HCT116 (cell line): Measurements from ENCODE around the gene TRPM5. TPM values are rescaled to one million over a fixed set of nuclear protein-coding genes. Genes with fewer than 3 reads are reported as not detected.

Experiments used
- ATAC-seq: fragments of 200-7000 bp; cut with Tn5 transposase; 2 replicates; pipeline ENCODE4 v1.9.1; 2020; ENCODE audit warnings: mild to moderate bottlenecking, moderate library complexity
- BruUV-seq: library from RNA; stranded (reverse); fragments of 400-500 nt; replicated peaks from 2 replicates; lab custom pipeline; 2021; lab: Mats Ljungman, UMichigan
- CTCF ChIA-PET: fragments of 300-600 bp; sonication (Branson Sonifier 250); formaldehyde crosslinking; loops from one replicate; lab custom pipeline; 2021; ENCODE audit warnings: antibody characterized with exemption; lab: Charles Lee
- POLR2A ChIA-PET: fragments of 300-600, 350-600 bp; sonication (Branson Sonifier 250); formaldehyde crosslinking; loops from one replicate; lab custom pipeline; 2021; ENCODE audit warnings: antibody characterized with exemption; lab: Charles Lee
- RAD21 ChIA-PET, 2 experiments: fragments of 300-600 bp; sonication (Branson Sonifier 250); formaldehyde crosslinking; loops; one replicate each; lab custom pipeline; 2023; ENCODE audit warnings: low total read pairs in 2 of 2; ENCODE audit not compliant: uncharacterized antibody in 2 of 2, unreplicated experiment in 2 of 2, low non-redundant PET in 1 of 2; lab: Charles Lee
- DNase-seq: peaks from one replicate; pipeline ENCODE4 v3.0.0-alpha.2; 2010; ENCODE audit warnings: low read depth, low spot score
- H2AFZ ChIP-seq: fragments of 200-600 bp; shearing (Covaris generic), sonication (generic); 2 replicates; pipeline ENCODE4 v1.6.1; 2017; ENCODE audit warnings: low read depth, mixed run types, mixed read lengths, antibody characterized with exemption, low read length; ENCODE audit not compliant: poor library complexity, severe bottlenecking
- H3K27ac ChIP-seq: 2 replicates; pipeline ENCODE4 v1.5.1; 2012; ENCODE audit warnings: low read depth, low read length
- H3K27me3 ChIP-seq: fragments of 200-600 bp; sonication (generic); 2 replicates; pipeline ENCODE4 v1.6.1; 2016; ENCODE audit warnings: mixed run types, low read length, mixed read lengths; ENCODE audit not compliant: insufficient read depth
- H3K36me3 ChIP-seq, 2 experiments: fragments of 200-500 bp in 1 of 2; fragments of 200-600 bp in 1 of 2; sonication (Bioruptor generic) in 1 of 2; sonication (generic) in 1 of 2; 2 replicates each; pipeline versions ENCODE4 v1.5.1 to v1.6.1; 2014 to 2016; ENCODE audit warnings: low read length in 2 of 2, inconsistent platforms in 1 of 2, mixed read lengths in 1 of 2, mixed run types in 1 of 2; ENCODE audit not compliant: insufficient read depth in 2 of 2, control insufficient read depth in 1 of 2
- H3K4me1 ChIP-seq, 2 experiments: fragments of 200-600 bp in 1 of 2; sonication (generic) in 1 of 2; 2 replicates each; pipeline versions ENCODE4 v1.5.1 to v1.6.1; 2012 to 2017; ENCODE audit warnings: low read length in 2 of 2, inconsistent platforms in 1 of 2, mild to moderate bottlenecking in 1 of 2, mixed read lengths in 1 of 2, mixed run types in 1 of 2, moderate library complexity in 1 of 2; ENCODE audit not compliant: insufficient read depth in 2 of 2, control insufficient read depth in 1 of 2
- H3K4me2 ChIP-seq: fragments of 200-600 bp; sonication (generic); 2 replicates; pipeline ENCODE4 v1.6.1; 2017; ENCODE audit warnings: mixed run types, low read length, mixed read lengths
- H3K4me3 ChIP-seq, 2 experiments: fragments of 200-600 bp in 1 of 2; sonication (generic) in 1 of 2; replicated peaks in 1 of 2; 2 replicates each; pipeline ENCODE4 v1.5.1; 2011 to 2016; ENCODE audit warnings: low read length in 2 of 2, control low read depth in 1 of 2, low read depth in 1 of 2, mild to moderate bottlenecking in 1 of 2, mixed read lengths in 1 of 2, mixed run types in 1 of 2
- H3K79me2 ChIP-seq: fragments of 200-600 bp; sonication (generic); 2 replicates; pipeline ENCODE4 v1.6.1; 2017; ENCODE audit warnings: mild to moderate bottlenecking, mixed run types, low read length, moderate library complexity, mixed read lengths; ENCODE audit not compliant: insufficient read depth
- H3K9ac ChIP-seq: fragments of 200-600 bp; sonication (generic); 2 replicates; pipeline ENCODE4 v1.6.1; 2016; ENCODE audit warnings: low read length, mixed read lengths
- H3K9me2 ChIP-seq: fragments of 200-600 bp; sonication (generic), shearing (Covaris generic); 2 replicates; pipeline ENCODE4 v1.6.1; 2017; ENCODE audit warnings: mixed run types, mild to moderate bottlenecking, moderate library complexity; ENCODE audit not compliant: insufficient read depth
- H3K9me3 ChIP-seq, 2 experiments: fragments of 200-500 bp in 1 of 2; fragments of 200-600 bp in 1 of 2; sonication (Bioruptor generic) in 1 of 2; sonication (generic) in 1 of 2; 2 replicates each; pipeline ENCODE4 v1.6.1; 2014 to 2017; ENCODE audit warnings: low read length in 2 of 2, mixed read lengths in 2 of 2, inconsistent platforms in 1 of 2, low read depth in 1 of 2, mild to moderate bottlenecking in 1 of 2, mixed run types in 1 of 2, moderate library complexity in 1 of 2; ENCODE audit not compliant: control insufficient read depth in 1 of 2, insufficient read depth in 1 of 2
- H4K20me1 ChIP-seq: fragments of 200-600 bp; sonication (generic), shearing (Covaris generic); 2 replicates; pipeline ENCODE4 v1.6.1; 2017; ENCODE audit warnings: mixed run types, mild to moderate bottlenecking, moderate library complexity; ENCODE audit not compliant: insufficient read depth
- CBX3 ChIP-seq: IDR thresholded peaks from 2 replicates; pipeline ENCODE4 v1.6.1; 2012; ENCODE audit warnings: low read depth
- CEBPB ChIP-seq: IDR thresholded peaks from 2 replicates; pipeline ENCODE4 v1.6.1; 2012; ENCODE audit warnings: low read depth
- ELF1 ChIP-seq: IDR thresholded peaks from 2 replicates; pipeline ENCODE4 v1.6.1; 2012; ENCODE audit warnings: low read depth, borderline replicate concordance
- EZH2 ChIP-seq: fragments of 200-600 bp; sonication (generic); IDR thresholded peaks from 2 replicates; pipeline ENCODE4 v1.6.1; 2017; ENCODE audit warnings: antibody characterized with exemption, mixed run types
- EZH2phosphoT487 ChIP-seq: fragments of 200-600 bp; IDR thresholded peaks from 2 replicates; pipeline ENCODE4 v1.6.1; 2018; ENCODE audit warnings: antibody characterized with exemption, borderline replicate concordance
- FOSL1 ChIP-seq: IDR thresholded peaks from 2 replicates; pipeline ENCODE4 v1.6.1; 2012; ENCODE audit warnings: low read depth
- JUND ChIP-seq: IDR thresholded peaks from 2 replicates; pipeline ENCODE4 v1.6.1; 2012
- POLR2A ChIP-seq: IDR thresholded peaks from 2 replicates; pipeline ENCODE4 v1.7.0; 2011; ENCODE audit warnings: borderline replicate concordance; ENCODE audit not compliant: insufficient read depth, insufficient read length; ENCODE audit errors: extremely low read depth
- RAD21 ChIP-seq: IDR thresholded peaks from 2 replicates; pipeline ENCODE4 v1.6.1; 2012; ENCODE audit warnings: low read depth, mild to moderate bottlenecking
- SIN3A ChIP-seq: IDR thresholded peaks from 2 replicates; pipeline ENCODE4 v1.6.1; 2012; ENCODE audit warnings: low read depth
- SP1 ChIP-seq: IDR thresholded peaks from 2 replicates; pipeline ENCODE4 v1.6.1; 2012; ENCODE audit warnings: low read depth
- SRF ChIP-seq: IDR thresholded peaks from 2 replicates; pipeline ENCODE4 v1.6.1; 2012; ENCODE audit warnings: low read depth
- TCF7L2 ChIP-seq: IDR thresholded peaks from 2 replicates; pipeline ENCODE4 v1.7.0; 2011; ENCODE audit warnings: borderline replicate concordance, inconsistent platforms; ENCODE audit not compliant: insufficient read depth, insufficient read length; ENCODE audit errors: extremely low read depth
- ZNF274 ChIP-seq: fragments of 200-500 bp; sonication (Bioruptor generic); IDR thresholded peaks from 2 replicates; pipeline ENCODE4 v1.6.1; 2014; ENCODE audit warnings: mild to moderate bottlenecking, low read depth, low read length, inconsistent platforms
- intact Hi-C: fragments of 100-400 bp; cut with micrococcal nuclease; formaldehyde crosslinking; loops from 2 replicates; pipeline ENCODE4 v1.10.0; 2022
- total RNA-seq: library from RNA; stranded (reverse); gene quantifications from one replicate; pipeline ENCODE4 v1.2.1, GENCODE V29; 2021; ENCODE audit not compliant: unreplicated experiment
- TF ChIP-seq, protein P1 (sequence below), 3 experiments: fragments of 200-600 bp in 1 of 3; sonication (generic) in 1 of 3; IDR thresholded peaks in 2 of 3; conservative IDR thresholded peaks in 1 of 3; 2 replicates each; pipeline ENCODE4 v1.5.1; 2012 to 2017; ENCODE audit warnings: low read depth in 2 of 3, low read length in 2 of 3, antibody characterized with exemption in 1 of 3, borderline replicate concordance in 1 of 3, control low read depth in 1 of 3, mild to moderate bottlenecking in 1 of 3, mixed read lengths in 1 of 3, mixed run types in 1 of 3, moderate library complexity in 1 of 3; ENCODE audit not compliant: insufficient read depth in 1 of 3
- TF ChIP-seq, protein P2 (sequence below): IDR thresholded peaks from 2 replicates; pipeline ENCODE4 v1.6.1; 2012
- TF ChIP-seq, protein P3 (sequence below): IDR thresholded peaks from 2 replicates; pipeline ENCODE4 v1.6.1; 2012

The TRPM5 gene
- total RNA-seq, 1 experiment from 2014 or later = 0.07 TPM

DNA sequence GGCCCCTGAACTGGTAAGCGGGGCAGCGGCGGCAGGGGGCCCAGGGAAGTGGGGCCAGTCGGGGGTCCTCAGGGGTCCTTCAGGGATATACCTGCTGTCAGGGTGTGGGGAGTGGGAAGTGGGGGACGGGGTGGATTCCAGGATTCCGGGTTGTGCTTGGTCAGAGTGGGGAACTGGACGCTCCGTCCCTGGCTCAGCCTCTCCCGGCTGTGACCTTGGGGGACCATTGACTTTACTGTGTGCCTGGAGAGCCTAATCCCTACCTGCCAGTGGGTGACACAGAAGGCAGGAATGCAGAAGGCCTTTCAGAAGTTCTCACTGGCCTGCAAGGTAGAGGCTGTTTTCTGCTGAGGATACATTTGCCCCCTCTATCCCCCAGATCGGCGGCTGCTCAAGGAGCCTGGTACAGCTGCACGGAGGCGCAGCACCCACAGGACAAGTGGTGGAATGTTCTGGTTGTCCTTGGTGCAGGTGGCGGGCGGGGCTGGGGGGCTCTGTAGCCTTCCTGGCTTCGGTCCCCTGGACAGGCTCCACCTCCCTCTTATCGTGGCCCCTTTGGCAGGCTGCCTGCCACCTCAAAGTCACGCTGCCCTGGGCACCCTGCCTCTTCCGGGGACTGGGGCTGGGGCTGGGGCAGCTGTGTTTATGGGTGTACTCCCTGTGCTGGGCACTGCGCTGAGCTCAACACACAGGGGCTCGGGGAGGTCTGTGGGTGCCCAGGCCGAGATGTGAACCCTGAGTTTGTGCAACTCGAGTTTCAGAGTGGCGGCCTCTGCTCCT is 18.9 kb upstream of the TRPM5 start:
- Histone ChIP-seq H3K4me2 (peak overlapping the region; percentile 78), H3K79me2 (no peaks in the 10 kb centered on the region), H3K4me1 (peaks cover 18 to 27% of the 10 kb centered on the region in 2 experiments), H3K27ac (peak overlapping the region; percentile 41), H3K27me3 (no peaks in the 10 kb centered on the region), H3K9ac (peak overlapping the region; percentile 38), H3K9me3 (no peaks in the 10 kb centered on the region), H3K36me3 (no peaks in the 10 kb centered on the region), H3K9me2 (no peaks in the 10 kb centered on the region), H2AFZ (no peak overlapping the region)
- CTCF ChIA-PET = no interaction called here
- BruUV-seq = no TSS peak
- RAD21 ChIA-PET = no interaction called here
- peak; percentile 45 for DNase-seq
- intact Hi-C loops = no loop called here
- POLR2A ChIA-PET = no interaction called here
- TF ChIP-seq, protein P1, sequence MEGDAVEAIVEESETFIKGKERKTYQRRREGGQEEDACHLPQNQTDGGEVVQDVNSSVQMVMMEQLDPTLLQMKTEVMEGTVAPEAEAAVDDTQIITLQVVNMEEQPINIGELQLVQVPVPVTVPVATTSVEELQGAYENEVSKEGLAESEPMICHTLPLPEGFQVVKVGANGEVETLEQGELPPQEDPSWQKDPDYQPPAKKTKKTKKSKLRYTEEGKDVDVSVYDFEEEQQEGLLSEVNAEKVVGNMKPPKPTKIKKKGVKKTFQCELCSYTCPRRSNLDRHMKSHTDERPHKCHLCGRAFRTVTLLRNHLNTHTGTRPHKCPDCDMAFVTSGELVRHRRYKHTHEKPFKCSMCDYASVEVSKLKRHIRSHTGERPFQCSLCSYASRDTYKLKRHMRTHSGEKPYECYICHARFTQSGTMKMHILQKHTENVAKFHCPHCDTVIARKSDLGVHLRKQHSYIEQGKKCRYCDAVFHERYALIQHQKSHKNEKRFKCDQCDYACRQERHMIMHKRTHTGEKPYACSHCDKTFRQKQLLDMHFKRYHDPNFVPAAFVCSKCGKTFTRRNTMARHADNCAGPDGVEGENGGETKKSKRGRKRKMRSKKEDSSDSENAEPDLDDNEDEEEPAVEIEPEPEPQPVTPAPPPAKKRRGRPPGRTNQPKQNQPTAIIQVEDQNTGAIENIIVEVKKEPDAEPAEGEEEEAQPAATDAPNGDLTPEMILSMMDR (IDR thresholded peaks at IDR 0.05 in 2 of 3, conservative IDR thresholded peaks at IDR 0.05 in 1 of 3; ENCODE audit: borderline replicate concordance in 1 of 3, insufficient read depth in 1 of 3, low read depth in 2 of 3, low read length in 2 of 3) = no peak
- no peak for TF ChIP-seq ZNF274
- TF ChIP-seq JUND = peak; percentile 55
- peak; percentile 46; the same call in 1 of the 2 replicates for TF ChIP-seq SP1
- no peak for TF ChIP-seq EZH2
- no peak for TF ChIP-seq POLR2A
- TF ChIP-seq CEBPB = no peak
- TF ChIP-seq CBX3 = no peak
- peak; percentile 96 for TF ChIP-seq TCF7L2
- TF ChIP-seq, protein P2, sequence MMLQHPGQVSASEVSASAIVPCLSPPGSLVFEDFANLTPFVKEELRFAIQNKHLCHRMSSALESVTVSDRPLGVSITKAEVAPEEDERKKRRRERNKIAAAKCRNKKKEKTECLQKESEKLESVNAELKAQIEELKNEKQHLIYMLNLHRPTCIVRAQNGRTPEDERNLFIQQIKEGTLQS = no peak
- TF ChIP-seq ELF1 = no peak
- TF ChIP-seq RAD21 = no peak
- TF ChIP-seq EZH2phosphoT487 = no peak
- TF ChIP-seq, protein P3, sequence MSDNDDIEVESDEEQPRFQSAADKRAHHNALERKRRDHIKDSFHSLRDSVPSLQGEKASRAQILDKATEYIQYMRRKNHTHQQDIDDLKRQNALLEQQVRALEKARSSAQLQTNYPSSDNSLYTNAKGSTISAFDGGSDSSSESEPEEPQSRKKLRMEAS = no peak
- peak; percentile 64 for TF ChIP-seq FOSL1
- TF ChIP-seq SRF = no peak
- TF ChIP-seq SIN3A = no peak
- TF ChIP-seq, all 23 proteins: peak for 4
- peak; percentile 88 for ATAC-seq
- Histone ChIP-seq H3K4me3 (peak overlapping the region in 1 of 2 experiments; percentile 48; a peak in 2 of 4 replicates), H4K20me1 (no peaks in the 10 kb centered on the region)
